Fibroblast of skin of left biceps (primary cell): ENCODE data around the gene SIDT1.
"Not testable (repeated sequence)": the region's sequence is repeated elsewhere in the genome, so short reads cannot be mapped to it uniquely, and the experiment has no call there.

Experiments used
- DNase-seq, 2 experiments: peaks; one replicate each; pipeline ENCODE4 v3.0.0-alpha.2; 2013; ENCODE audit warnings: low read depth in 2 of 2

The SIDT1 gene

GRCh38 chr3:113634782-113635474, 102.6 kb downstream of the SIDT1 start:
- no peak for DNase-seq

GRCh38 chr3:113636034-113636433, 103.7 kb downstream of the SIDT1 start:
- not testable (repeated sequence) for DNase-seq

DNA sequence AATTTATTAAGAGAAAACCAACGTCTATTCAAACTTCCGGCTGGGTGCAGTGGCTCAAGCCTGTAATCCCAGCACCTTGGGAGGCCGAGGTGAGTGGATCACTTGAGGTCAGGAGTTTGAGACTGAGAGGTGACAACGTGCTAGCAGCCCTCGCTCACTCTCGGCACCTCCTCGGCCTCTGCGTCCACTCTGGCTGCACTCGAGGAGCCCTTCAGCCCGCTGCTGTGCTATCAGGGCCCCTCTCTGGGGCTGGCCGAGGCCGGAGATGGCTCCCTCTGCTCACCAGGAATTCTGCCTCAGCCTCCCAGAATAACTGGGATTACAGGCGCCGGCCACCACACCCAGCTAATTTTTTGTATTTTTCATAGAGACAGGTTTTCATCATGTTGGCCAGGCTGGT, 105.4 kb downstream of the SIDT1 start:
- no peak for DNase-seq

DNA sequence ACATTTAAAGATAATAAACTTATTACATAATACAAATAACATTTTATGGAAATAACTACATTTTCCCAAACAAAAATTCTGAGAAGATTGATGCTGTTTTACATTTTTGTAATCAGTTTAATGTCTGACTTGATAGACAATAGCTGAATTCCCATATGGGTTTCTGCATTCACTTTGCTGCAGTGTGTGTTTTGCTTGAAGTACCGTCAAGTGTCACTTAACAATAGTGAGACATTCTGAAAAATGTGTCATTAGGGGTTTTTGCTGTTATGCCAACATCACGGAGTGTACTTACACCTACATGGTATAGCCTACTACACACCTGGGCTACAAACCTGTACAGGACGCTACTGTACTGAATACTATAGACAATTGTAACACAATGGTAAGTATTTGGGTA, 106.6 kb downstream of the SIDT1 start:
- DNase-seq = no peak

DNA sequence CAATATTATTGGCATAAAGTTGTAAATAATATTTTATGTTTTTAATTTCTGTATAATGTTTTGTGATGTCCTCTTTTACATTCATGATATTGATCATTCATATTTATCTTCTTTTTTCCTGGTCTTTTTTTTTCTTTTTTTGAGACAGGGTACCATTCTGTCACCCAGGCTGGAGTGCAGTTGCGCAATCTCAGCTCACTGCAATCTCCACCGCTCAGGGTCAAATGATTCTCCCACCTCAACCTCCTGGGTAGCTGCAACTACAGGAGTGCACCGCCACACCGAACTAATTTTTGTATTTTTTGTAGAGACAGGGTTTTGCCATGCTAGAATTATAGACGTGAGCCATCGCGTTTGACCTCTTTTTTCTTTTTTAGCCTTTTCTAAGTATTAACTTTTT, 111.2 kb downstream of the SIDT1 start:
- no peak for DNase-seq

DNA sequence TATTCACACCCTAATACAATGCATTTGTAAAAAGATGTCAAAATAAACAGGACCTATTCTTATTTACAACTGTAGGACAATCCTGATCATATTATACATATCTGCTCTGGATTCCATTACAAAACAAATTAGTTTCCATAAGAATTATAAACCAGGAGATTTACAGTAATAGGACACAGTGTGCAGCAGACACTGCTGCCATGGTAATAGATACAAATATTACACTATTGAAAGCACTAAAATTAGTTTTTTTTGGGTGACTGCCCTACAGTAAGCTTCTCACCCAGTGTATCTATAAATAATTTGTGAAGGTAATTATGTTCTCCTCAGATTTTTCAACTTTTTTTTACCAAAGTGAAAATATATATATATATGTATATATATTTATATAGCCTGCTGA, 116.2 kb downstream of the SIDT1 start:
- no peak for DNase-seq

DNA sequence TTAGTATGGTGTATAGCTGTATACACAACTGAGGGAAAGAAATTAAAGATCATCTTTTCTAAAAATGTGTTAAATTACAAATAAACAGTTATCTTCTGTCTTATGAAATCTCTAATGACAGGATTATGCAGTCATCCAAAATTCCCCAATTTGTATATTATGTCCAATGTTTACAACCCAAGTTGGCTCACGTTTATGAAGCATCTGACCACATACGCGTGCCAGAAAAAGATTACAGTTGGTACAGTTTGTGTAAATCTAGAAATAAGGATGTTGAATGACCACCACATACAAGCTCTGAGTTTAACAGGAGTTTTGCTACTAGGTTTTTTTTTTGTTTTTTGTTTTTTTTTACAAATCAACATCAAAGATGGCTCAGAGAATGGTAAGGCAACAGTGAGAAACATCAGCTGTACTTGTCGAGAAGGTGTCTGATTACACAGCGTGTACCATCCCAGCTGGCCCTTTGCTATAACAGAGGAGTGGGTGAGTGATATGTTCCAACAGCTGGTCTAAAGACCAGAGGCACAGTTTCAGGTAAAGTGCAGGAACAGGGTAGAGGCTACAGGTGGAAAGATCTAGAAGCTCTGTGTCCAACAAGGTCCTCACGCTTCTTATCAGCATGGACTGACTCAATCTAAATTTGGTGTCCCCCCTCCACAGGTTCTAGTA, 117.0 kb downstream of the SIDT1 start:
- no peak for DNase-seq

GRCh38 chr3:113654310-113654709, 122.0 kb downstream of the SIDT1 start:
- no peak for DNase-seq

DNA sequence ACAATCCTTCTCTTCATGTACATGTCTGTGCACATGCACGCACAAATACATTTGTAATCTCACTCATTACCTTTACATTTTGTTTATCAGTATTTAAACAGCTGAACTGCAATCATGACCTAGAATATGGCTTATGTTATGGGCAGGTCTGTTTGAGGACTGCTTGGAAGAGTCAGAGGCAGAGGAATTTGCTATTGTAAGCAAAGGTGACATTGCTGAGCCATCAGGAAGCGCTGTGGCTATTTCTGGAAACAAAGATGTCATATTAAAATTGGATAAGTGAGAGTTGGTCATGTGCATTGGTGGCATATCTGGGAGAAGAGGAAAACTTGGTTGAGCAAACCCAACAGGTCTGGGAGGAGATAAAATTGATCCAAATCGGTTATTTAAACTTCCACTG, 122.5 kb downstream of the SIDT1 start:
- no peak for DNase-seq

- no peak for DNase-seq
Observed at GRCh38 chr3:113658107-113658506, 125.8 kb downstream of the SIDT1 start.

- no peak for DNase-seq
Observed at GRCh38 chr3:113659101-113659541, 126.8 kb downstream of the SIDT1 start.

GRCh38 chr3:113659996-113660395, 127.6 kb downstream of the SIDT1 start:
- DNase-seq = no peak

- no peak for DNase-seq
Observed at GRCh38 chr3:113660458-113660857, 128.1 kb downstream of the SIDT1 start.

- no peak for DNase-seq
Observed at GRCh38 chr3:113660896-113661295, 128.5 kb downstream of the SIDT1 start.

- DNase-seq = no peak
Observed at GRCh38 chr3:113662824-113663223, 130.5 kb downstream of the SIDT1 start.

- DNase-seq = no peak
Observed at GRCh38 chr3:113663324-113663750, 131.0 kb downstream of the SIDT1 start.

DNA sequence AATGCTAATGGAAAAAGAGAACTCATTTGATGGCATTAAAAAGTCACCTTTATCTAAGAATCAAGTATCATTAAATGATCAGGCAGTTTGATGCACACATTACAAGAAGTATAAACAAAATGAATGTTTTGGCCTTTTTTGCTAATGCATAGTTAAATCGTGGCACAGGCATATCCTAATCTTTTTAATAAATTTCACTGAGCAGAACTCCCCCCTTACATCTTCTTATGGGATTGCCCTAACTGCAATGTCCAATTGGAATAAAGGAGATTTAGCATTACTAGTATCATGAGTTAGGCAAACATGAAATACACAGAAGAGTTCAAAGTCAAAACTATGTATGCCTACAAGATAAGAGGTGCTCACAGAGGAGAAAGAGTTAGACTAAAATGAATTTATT, 131.4 kb downstream of the SIDT1 start:
- DNase-seq = no peak

GRCh38 chr3:113664523-113665094, 132.3 kb downstream of the SIDT1 start:
- no peak for DNase-seq

GRCh38 chr3:113668015-113668414, 135.7 kb downstream of the SIDT1 start:
- peak; percentile 34 to 40 for DNase-seq

DNA sequence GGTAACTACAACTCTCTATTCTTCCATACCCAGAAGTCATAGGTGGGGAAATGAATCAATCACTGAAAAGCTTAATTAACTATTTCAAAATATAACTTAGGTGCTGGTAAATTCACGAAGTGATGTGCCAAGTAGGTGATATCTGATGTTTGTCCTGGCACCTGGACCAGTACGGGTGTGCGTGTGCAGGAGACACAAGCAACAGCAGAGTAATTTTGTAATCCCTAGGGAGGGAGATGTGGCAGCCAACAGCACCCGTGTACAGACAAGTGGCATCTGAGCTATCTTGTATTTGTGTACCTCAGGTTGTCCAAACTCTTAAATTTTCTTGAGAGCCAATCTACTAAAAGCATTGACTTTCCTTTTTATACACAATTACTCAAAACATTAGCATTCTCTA, 141.2 kb downstream of the SIDT1 start:
- DNase-seq = no peak

GRCh38 chr3:113676261-113676660, 143.9 kb downstream of the SIDT1 start:
- no peak for DNase-seq

DNA sequence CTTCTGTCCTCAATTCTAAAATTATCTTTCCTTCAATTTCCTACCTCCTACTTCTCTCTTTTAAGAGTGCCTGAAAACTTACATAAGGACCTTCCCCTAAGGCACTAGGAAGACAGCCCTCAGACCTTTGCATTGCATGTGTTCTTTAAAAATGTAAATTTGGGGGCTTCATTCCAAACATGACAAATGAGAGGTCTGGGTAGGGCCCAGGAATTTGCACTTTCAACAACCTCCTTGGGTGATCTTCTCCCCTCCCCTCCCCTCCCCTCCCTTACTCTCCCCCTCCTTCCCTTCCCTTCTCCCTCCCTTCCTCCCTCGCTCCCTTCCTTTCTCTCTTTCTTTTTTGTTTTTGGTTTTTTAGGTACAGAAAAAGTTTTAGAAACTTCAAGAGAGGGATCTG, 145.4 kb downstream of the SIDT1 start:
- no peak for DNase-seq

- no peak for DNase-seq
Observed at GRCh38 chr3:113678773-113679172, 146.4 kb downstream of the SIDT1 start.
